GM12878 (cell line): ENCODE measurements around the gene PDE3B.

ENCODE experiments used
- CHD2 ChIP-seq: IDR thresholded peaks from 2 replicates; pipeline ENCODE4 v1.6.1; 2011; ENCODE audit warnings: low read depth, low read length, improper control_type of control experiment, borderline replicate concordance
- EZH2 ChIP-seq: IDR thresholded peaks from 2 replicates; pipeline ENCODE4 v1.6.1; 2012; ENCODE audit warnings: low read depth, mild to moderate bottlenecking, control low read depth, inconsistent platforms, low read length, borderline replicate concordance; ENCODE audit not compliant: control insufficient read depth
- HCFC1 ChIP-seq: fragments of 150-350 bp; IDR thresholded peaks from 2 replicates; pipeline ENCODE4 v1.6.1; 2014; ENCODE audit warnings: low read length
- IKZF1 ChIP-seq: fragments of 450-650 bp; conservative IDR thresholded peaks from 2 replicates; pipeline ENCODE4 v1.6.1; 2017; ENCODE audit warnings: antibody characterized with exemption, mild to moderate bottlenecking
- POLR2A ChIP-seq: IDR thresholded peaks from 2 replicates; pipeline ENCODE4 v1.6.1; 2011; ENCODE audit warnings: low read depth, mild to moderate bottlenecking, low read length
- RAD21 ChIP-seq: IDR thresholded peaks from 2 replicates; pipeline ENCODE4 v1.6.1; 2011; ENCODE audit warnings: mild to moderate bottlenecking, low read depth, low read length, moderate library complexity; ENCODE audit not compliant: insufficient read depth
- SMC3 ChIP-seq: IDR thresholded peaks from 2 replicates; pipeline ENCODE4 v1.6.1; 2011; ENCODE audit warnings: low read length, improper control_type of control experiment, borderline replicate concordance
- SPI1 ChIP-seq: IDR thresholded peaks from 2 replicates; pipeline ENCODE4 v1.6.1; 2011; ENCODE audit warnings: low read depth, mild to moderate bottlenecking, low read length, moderate library complexity, borderline replicate concordance; ENCODE audit not compliant: insufficient read depth
- ZBED1 ChIP-seq: IDR thresholded peaks from 2 replicates; pipeline ENCODE4 v1.6.1; 2016; ENCODE audit warnings: borderline replicate concordance
- TF ChIP-seq, protein P1 (sequence below), 3 experiments: IDR thresholded peaks in 2 of 3; conservative IDR thresholded peaks in 1 of 3; 2 replicates each; pipeline ENCODE4 v1.5.1; 2011; ENCODE audit warnings: low read depth in 3 of 3, low read length in 3 of 3, mild to moderate bottlenecking in 3 of 3, control low read depth in 2 of 3, moderate library complexity in 2 of 3, inconsistent platforms in 1 of 3, mixed read lengths in 1 of 3; ENCODE audit not compliant: control insufficient read depth in 2 of 3, insufficient read depth in 1 of 3; ENCODE audit errors: extremely low read depth in 1 of 3

GRCh38 chr11:14641801-14642200 lies 1.8 kb upstream of the PDE3B start:
- no peak for TF ChIP-seq SPI1
- TF ChIP-seq RAD21 = no peak
- no peak for TF ChIP-seq EZH2
- TF ChIP-seq IKZF1 = no peak
- no peak for TF ChIP-seq SMC3
- TF ChIP-seq POLR2A = no peak
- TF ChIP-seq, protein P1, sequence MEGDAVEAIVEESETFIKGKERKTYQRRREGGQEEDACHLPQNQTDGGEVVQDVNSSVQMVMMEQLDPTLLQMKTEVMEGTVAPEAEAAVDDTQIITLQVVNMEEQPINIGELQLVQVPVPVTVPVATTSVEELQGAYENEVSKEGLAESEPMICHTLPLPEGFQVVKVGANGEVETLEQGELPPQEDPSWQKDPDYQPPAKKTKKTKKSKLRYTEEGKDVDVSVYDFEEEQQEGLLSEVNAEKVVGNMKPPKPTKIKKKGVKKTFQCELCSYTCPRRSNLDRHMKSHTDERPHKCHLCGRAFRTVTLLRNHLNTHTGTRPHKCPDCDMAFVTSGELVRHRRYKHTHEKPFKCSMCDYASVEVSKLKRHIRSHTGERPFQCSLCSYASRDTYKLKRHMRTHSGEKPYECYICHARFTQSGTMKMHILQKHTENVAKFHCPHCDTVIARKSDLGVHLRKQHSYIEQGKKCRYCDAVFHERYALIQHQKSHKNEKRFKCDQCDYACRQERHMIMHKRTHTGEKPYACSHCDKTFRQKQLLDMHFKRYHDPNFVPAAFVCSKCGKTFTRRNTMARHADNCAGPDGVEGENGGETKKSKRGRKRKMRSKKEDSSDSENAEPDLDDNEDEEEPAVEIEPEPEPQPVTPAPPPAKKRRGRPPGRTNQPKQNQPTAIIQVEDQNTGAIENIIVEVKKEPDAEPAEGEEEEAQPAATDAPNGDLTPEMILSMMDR (IDR thresholded peaks at IDR 0.05 in 2 of 3, conservative IDR thresholded peaks at IDR 0.05 in 1 of 3; ENCODE audit: control insufficient read depth in 2 of 3, extremely low read depth in 1 of 3, insufficient read depth in 1 of 3, low read depth in 3 of 3, low read length in 3 of 3) = no peak
- TF ChIP-seq ZBED1 = no peak
- no peak for TF ChIP-seq CHD2
- no peak for TF ChIP-seq HCFC1
